GM19351 (cell line): ENCODE data around the gene PARP11.

Experiments
- ATAC-seq: cut with Tn5 transposase; IDR thresholded peaks from one replicate; pipeline ENCODE4 v1.9.1; 2021; ENCODE audit warnings: mild to moderate bottlenecking, moderate library complexity; ENCODE audit not compliant: unreplicated experiment

Gene PARP11, protein sequence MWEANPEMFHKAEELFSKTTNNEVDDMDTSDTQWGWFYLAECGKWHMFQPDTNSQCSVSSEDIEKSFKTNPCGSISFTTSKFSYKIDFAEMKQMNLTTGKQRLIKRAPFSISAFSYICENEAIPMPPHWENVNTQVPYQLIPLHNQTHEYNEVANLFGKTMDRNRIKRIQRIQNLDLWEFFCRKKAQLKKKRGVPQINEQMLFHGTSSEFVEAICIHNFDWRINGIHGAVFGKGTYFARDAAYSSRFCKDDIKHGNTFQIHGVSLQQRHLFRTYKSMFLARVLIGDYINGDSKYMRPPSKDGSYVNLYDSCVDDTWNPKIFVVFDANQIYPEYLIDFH

DNA sequence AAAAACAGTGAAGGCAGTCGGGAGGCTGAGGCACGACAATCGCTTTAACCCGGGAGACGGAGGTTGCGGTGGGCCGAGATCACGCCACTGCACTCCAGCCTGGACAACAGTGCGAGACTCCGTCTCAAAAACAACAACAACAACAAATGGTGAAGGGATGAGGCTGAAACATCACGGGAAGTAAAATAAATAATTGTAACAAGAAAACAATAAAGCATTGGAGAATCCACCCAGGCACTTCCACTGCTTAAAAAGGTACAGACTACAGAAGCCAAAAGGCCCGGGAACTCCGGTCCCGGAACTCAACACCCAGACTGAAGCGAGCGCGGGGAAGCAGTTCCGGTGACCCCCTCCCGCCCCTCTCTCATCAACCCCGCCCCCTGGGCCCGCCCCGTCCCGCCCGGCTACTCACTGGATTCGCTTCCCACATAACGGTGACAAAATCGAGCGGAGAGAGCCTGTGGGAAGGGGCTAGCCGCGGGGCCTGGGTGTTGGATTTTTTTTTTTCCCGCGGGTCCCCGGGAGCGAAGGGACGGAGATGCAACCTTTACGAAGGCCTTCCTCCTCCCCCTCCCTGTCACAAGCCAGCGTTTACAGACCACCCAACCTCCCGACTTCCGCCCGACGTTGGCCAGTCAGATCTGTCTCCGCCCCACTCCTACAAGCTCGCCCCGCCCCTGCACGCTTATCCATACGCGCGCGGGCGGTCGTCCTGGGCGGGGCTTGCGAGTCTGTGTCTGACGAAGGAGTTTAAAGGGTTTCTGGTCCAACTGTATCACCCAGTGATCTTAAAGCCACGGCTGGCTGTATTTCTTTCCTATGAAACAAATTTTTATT lies at the start of gene PARP11:
Gene PARP11, minus strand, starts transcription at position 600 of the 837 bp plus-strand sequence. Its CDS starts 170 bp downstream, at position 430.
- ATAC-seq: peak; percentile 93

DNA sequence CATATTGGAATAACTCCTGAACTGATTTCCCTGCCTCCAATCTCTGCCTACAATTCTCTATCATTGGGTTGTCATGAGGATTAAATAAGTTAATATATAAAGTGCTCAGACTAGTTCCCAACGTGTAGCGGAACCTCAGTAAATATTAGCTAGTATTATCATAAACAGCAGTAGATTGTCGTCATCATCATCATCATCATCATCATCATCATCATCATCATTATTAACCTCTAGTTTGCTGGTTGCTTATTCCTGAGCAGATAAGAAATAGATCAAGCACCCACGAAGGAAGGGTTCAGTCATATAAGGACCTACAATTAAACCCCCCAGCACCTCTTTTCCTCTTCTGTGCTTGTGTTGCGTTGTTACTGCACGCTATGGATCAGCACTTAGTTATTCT lies 48.8 kb upstream of the PARP11 start:
- no peak for ATAC-seq

DNA sequence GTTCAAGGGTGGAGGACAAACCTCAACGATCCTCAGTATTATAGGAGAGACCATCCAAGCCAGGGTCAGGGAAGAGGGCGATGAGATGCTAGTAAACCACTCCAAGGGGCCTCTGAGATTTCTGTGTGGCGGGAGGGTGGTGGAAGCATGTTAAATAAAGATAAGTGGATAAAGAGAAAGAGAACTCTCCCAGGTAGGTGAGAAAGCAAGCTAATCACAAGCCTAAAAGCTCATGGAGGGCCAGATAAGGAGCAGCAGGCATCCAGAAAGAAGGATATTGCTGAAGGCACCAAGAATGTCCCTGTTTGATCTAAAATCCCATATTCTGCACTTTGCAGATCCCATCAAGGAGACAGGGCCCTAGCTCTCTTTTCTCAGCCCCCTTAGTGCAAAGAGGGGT lies 48.3 kb upstream of the PARP11 start:
- no peak for ATAC-seq

DNA sequence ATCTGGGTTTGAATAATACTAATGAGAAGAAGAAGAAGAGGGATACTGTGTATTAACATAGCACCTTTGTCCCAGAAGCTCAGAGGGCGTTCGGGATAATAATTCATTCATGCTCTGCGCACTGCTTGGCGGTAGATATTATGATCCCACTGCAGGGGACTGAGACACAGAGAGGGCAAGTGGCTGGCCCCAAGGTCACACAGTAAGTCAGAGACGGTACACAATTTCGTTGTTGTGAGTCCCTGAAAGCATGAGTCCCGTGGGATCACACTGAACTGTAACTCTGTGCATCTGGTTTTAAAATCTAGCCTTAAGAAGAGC lies 47.9 kb upstream of the PARP11 start:
- ATAC-seq: no peak

DNA sequence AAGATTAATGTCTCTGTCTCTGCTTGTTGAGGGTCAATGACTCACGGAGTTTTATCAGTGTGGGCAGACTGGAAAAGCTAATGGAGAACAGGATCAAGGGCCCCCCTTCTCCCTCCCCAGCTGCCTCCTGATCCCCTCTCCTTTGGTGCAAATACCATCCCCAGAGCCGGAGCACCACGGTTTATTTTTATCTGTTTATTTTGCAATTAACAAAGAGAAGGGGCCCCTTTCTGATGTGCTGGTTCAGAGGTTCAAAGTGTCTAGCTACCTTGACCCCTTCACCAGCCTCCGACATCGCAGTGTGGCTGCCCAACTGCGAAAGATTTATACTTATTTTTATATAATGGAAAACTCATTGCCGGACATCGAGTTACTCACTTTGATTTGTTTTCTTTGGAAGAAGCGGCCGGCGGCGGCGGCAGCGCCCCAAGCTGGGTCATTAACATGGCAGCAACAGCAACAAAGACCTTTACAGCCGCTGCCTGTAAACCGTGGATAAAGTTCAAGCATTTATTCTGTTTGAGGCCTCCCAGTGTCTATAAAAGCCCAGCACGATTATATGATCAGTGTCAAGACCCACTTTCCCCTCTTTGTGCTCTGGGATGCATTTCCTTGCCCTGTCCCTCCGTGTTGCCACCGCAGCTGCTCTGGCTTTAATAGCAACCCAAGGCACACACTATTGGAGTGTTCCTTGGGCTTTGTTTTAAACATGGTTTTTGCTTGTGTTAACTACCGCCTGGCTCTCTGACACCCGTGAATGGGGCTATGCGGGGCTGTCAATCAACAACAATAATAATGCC lies 47.4 kb upstream of the PARP11 start:
- ATAC-seq: no peak

DNA sequence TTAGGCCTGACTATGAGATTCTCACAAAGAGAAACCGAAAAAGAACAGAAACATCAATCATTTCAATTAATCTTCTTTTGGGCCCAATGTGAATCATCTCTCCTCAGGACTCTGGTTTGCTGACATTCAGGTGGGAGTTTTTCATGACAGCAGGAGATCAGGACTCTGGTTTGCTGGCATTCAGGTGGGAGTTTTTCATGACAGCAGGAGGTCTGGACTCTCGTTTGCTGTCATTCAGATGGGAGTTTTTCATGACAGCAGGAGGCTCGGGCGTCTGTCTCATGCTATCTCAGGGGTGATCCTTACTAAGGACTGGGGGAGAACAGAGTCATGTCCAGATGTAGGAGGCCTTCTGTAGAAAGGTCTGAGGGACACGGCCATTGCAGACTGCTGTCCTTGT lies 40.1 kb upstream of the PARP11 start:
- ATAC-seq: no peak

DNA sequence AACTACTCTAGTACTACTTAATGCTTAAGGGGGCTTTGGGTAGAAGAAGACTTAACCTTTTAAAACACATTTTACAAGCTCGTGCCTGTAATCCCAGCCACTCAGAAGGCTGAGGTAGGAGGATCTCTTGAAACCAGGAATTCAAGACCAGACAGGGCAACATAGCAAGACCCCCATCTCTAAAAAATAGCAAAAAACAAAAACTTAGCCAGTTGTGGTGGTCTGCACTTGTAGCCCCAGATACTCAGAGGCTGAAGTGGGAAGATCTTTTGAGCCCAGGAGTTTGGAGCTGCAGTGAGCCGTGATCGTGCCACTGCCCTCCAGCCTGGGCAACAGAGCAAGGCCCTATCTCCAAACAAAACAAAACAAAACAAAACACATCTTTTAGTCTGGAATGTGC lies 39.7 kb upstream of the PARP11 start:
- no peak for ATAC-seq

DNA sequence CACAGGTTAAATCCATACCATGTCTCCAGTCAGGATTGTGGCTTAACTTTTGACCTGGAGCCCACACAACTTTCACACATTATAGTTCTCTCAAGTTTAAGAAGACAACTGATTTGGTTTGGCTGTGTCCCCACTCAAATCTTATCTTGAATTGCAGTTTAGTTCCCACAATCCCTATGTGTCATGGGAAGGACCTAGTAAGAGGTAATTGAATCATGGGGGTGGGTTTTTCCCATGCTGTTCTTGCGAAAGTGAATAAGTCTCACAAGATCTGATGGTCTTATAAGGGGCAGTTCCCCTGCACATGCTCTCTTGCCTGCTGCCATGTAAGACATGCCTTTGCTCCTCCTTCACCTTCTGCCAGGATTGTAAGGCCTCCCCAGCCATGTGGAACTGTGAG lies 38.2 kb upstream of the PARP11 start:
- no peak for ATAC-seq

DNA sequence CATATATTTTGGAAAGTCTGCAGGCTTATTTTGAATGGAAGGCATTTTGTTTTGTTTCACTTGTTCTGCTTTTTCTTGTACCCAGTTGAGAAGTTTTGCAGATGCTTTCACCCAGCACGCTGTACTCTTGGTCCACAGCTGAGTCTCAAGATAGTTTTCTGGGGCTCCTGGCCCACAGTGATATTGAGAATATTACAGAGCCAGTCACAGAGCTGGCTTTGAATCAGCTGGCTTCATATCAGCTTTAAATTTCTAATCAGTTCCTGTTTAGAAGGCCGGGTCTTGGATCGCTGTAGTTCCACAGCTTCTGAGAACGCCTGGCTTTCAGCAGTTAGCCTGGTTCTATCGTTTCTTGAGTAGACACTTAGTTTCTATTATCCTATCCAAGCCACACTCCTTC lies 32.5 kb upstream of the PARP11 start:
- no peak for ATAC-seq

DNA sequence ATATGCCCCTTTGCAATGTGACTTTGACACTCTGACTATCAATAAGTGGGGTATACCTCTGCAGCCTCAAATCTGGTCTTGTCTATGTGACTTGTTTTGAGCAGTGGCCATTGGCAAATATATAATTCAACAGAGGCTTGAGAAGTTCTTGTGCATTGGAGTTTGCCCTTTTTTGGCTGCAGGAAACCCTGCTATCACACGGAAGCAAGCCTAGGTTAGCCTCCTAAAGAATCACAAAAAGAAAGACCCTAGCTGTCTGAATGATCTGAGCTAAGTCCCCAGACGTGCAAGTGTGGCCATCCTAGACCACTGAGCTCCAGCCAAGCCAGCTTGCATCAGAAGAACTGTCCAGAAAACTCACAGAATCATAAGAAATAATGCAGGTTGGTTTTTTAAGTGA lies 31.8 kb upstream of the PARP11 start:
- no peak for ATAC-seq

DNA sequence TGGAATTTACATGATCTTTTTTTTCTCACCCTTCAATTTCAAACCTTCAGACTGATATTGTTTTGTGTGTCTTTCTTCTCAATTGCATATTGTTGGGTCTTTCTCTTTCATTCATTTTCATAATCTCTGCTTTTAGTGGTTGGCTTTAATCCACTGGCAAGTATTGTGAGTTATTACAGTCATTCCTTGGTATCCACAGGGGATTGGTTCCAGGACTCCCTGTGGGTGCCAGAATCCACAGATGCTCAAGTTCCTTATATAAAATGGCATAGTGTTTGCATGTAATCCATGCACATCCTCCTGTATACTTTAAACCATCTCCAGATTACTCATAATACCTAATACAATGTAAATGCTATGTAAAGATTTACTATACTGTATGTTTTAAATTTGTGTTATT lies 29.7 kb upstream of the PARP11 start:
- ATAC-seq: no peak

DNA sequence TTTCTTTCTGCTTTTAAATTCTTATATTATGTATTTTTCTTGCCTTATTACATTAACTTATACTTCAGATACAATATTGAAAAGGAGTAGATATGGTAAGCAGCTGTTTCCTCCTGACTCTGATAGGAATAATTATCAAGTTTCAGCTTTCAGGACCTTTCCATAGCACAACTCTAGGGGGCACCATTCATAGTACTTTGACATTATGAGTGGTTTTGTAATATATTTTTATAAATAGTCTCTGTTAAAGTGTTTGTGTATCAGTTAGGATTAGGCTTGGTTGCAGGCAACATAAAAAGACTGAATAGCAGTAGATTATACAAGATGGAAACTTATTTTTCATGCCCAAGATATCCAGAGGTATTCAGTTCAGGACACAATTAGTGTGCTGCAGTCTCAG lies 27.9 kb upstream of the PARP11 start:
- ATAC-seq: no peak

DNA sequence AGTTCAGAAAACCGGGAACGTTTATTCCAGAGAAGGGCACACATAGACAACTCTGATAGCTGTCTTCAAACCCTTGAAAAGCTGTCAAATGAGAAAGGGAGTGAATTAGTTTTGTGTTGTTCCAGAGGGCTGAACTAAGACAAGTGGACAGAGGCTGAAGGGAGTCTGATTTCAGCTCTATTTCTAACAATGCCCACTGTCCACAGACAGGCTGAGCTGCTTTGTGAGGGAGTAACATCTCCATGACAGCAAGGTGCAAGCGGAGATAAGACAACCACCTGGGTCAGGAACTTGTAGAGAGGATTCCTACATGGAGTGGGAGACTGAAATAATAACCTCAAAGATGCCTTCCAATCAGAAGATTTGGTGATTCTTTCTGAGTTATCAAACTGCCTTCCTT lies 25.6 kb upstream of the PARP11 start:
- no peak for ATAC-seq

DNA sequence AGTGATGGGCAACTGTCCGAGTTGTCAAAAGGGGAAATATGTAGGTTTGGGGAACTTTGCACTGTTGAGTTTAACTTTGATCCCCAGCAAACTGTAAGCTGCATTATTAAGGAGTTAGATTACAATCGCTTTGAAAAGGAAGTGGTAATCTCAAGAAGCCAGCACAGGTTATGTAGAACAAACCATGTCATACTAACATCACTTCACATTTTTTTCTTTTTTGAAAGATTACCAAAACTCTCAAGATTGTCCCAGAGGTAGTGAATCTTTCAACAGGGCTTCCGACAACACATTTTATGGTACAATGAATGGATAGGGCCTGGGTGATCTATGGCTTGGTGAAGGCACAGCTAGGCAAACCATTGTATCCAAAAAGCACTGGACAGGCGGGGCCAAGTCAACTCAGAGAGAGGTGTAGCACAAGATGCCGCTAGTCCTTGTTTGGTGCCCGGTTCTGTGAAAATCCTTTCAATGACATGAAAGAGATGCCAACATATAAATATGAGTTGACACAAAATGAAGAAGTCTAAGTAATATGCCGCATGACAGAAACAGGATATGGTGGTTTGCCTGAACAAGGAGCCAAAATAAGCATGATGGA lies 24.3 kb upstream of the PARP11 start:
- ATAC-seq: no peak

DNA sequence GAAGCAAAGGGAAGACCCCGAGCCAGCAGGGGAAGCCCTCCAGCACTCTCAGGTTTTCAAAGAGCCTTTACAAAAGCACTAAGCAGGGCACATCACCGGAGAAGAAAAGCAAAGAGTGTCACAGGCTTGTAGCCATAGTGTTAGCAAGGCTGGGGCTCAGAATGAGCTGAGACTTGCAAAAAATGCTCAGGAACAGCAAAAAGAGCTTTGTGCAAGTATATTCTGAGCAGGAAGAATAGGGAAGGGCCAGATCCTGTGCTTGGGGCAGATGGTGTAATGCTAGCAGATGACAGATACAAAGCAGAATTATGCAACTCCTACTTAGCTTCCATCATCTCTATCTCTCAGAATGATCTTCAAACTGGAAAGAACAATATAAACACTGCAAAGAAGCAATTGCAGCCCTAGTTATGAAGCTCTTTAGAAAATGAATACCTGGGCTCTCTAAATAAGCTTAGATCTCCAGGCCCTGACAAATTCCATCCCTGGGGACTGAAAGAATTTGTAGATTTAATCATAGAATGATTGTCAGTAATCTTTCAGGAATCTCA lies 23.7 kb upstream of the PARP11 start:
- ATAC-seq: no peak

DNA sequence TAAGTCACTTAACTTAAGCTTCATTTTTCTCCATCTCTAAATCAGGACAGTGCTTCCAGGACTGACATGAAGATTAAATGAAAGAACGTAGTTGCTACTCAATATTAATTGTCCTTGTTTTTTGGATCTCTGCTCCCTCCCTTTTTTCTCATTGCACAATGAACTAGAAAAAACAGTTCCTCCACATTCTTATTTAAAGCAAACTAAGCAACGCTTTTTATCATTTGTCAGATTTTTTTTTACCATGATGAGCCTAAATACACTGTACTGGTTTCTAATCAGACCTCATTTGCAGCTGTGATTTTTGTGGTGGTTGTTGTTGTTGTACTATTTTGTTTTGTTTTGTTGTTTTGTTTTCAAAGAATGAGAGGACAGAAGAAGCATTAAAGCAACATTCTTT lies 23.2 kb upstream of the PARP11 start:
- no peak for ATAC-seq

DNA sequence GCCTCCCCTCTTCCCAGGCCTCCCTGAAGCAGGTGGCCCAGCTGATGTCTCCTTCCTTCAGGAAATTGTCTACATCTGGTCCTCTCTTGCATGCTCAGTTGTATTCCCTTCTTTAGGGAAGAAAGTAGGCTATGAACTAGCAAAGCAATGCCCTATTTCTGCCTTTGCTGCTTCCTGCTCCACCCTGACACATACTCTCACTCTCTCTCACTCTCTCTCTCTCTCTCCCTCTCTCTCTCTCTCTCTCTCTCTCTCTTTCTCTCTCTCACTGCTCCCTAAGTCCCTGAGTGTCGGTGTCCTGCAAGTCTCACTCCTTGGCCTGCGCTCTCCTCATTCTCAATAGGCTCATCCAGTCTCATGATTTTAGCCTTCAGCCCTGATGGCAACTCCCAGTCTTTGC lies 19.4 kb upstream of the PARP11 start:
- ATAC-seq: no peak

DNA sequence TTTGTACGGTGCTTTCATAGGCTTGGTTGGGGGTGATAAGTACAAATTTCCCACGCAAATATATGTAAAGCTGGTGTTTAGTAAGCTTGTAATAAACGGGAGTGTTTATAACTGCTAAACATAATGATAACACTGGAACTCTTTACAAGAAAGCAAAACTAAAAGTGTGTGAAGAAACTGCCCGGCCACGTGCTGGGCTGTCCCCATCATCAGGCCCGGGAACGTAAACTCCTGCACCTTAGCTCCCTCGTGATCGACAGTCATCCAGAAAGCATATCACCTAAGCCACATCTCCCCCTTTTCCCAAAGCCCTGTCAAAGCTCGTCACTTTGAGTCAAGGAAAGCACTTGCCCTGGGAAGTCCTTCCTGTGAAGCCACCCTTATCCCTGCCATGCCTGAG lies 18.0 kb upstream of the PARP11 start:
- ATAC-seq: no peak

DNA sequence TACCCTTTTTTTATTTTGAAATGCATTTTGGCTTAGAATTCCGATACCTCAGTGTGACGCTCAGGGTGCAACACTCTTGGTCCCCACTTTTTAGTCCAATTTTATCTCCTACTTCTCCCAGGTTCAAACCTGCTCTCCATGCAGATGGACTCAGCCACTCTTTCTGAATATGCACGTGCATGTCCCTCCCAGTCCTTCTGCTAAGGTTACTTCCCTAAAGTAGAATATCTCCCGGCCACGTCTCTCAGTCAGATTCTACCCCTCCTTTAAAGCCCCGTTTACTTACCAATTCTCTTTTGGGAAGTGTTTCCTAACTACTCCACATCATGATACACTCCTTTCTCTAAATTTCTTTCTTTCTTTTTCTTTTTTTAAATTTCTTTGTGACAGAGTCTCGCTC lies 15.5 kb upstream of the PARP11 start:
- no peak for ATAC-seq

DNA sequence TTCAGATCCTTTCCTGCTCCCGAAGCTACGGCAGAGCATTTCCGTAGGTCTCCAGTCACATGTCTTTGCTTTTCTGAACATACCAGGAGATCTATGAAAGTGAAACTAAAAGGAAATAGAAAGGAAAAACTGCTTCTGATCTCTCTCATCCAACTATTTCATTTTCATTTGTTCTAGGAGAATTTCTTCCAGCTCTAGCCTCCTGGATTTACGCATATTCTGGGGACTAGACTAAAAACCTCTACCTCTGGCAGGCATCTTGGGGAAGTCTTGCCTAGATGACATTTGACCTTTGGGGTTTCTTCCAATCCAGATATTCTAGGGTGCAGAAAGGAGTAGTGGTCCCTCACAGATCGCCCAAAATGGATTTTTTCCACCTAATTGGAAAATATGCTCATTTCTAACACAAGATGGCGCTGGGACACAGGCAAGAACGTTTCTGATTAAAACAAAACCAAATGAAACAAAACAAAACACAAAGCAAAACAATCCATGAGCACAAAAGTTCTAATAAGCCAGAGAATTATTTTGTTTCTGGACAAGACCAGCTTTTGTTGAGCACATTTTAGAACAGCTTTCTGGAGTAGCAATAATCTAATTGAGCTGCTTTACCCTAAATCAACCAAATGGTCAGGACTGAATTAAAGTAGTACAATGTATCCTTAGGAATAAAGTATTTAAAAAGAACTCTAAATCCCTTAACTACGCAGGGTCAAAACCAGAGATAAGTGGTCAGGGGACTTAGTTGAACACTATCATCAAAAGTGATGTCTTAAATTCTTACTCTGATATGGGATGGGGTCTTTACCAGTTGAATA lies 12.3 kb upstream of the PARP11 start:
- no peak for ATAC-seq
